SK-N-SH treated with all-trans-retinoic acid at 6 μM for 48 hours (cell line): ENCODE results near the gene RALGPS1.

Experiments
- ATAC-seq: fragments of 200-7000 bp; cut with Tn5 transposase; 3 replicates; pipeline ENCODE4 v1.9.1; 2020; ENCODE audit warnings: mild to moderate bottlenecking, moderate library complexity
- ARNTL ChIP-seq: fragments of 450-650 bp; formaldehyde crosslinking; IDR thresholded peaks from 2 replicates; pipeline ENCODE4 v1.5.0; 2020; ENCODE audit warnings: low read depth, mild to moderate bottlenecking, moderate library complexity, borderline replicate concordance
- BACH2 ChIP-seq: fragments of 250-450 bp; sonication (Bioruptor Pico); IDR thresholded peaks from 2 replicates; pipeline ENCODE4 v1.9.0; 2021; ENCODE audit warnings: mild to moderate bottlenecking, borderline replicate concordance
- CREB5 ChIP-seq: fragments of 250-450 bp; sonication (Bioruptor Pico); IDR thresholded peaks from 2 replicates; pipeline ENCODE4 v1.5.1; 2020; ENCODE audit warnings: low read depth, mild to moderate bottlenecking, moderate library complexity
- CSDC2 ChIP-seq: fragments of 250-450 bp; sonication (Bioruptor Pico); IDR thresholded peaks from 2 replicates; pipeline ENCODE4 v1.5.0; 2020; ENCODE audit warnings: mild to moderate bottlenecking, moderate library complexity
- ESRRG ChIP-seq: fragments of 250-450 bp; sonication (Bioruptor Pico); IDR thresholded peaks from 2 replicates; pipeline ENCODE4 v1.6.1; 2021; ENCODE audit warnings: mild to moderate bottlenecking
- GLIS3 ChIP-seq: fragments of 250-450 bp; sonication (Bioruptor Pico); IDR thresholded peaks from 2 replicates; pipeline ENCODE4 v1.5.0; 2020; ENCODE audit warnings: mild to moderate bottlenecking, moderate library complexity
- ISL1 ChIP-seq: fragments of 250-450 bp; sonication (Bioruptor Pico); IDR thresholded peaks from 2 replicates; pipeline ENCODE4 v2.1.2; 2022; ENCODE audit warnings: mild to moderate bottlenecking, moderate library complexity
- OSR1 ChIP-seq: fragments of 250-450 bp; sonication (Bioruptor Pico); IDR thresholded peaks from 2 replicates; pipeline ENCODE4 v1.8.0; 2022; ENCODE audit warnings: moderate library complexity, mild to moderate bottlenecking, inconsistent platforms
- RARB ChIP-seq: fragments of 250-450 bp; sonication (Bioruptor Pico); IDR thresholded peaks from 2 replicates; pipeline ENCODE4 v1.8.0; 2021; ENCODE audit warnings: mild to moderate bottlenecking, moderate library complexity
- SNAI2 ChIP-seq: fragments of 250-450 bp; sonication (Bioruptor Pico); IDR thresholded peaks from 2 replicates; pipeline ENCODE4 v1.5.0; 2020; ENCODE audit warnings: mild to moderate bottlenecking, moderate library complexity
- TCF4 ChIP-seq: fragments of 250-450 bp; sonication (Bioruptor Pico); IDR thresholded peaks from 2 replicates; pipeline ENCODE4 v1.8.0; 2021; ENCODE audit warnings: mild to moderate bottlenecking, moderate library complexity, borderline replicate concordance
- TOX ChIP-seq: fragments of 250-450 bp; sonication (Bioruptor Pico); IDR thresholded peaks from 2 replicates; pipeline ENCODE4 v1.8.0; 2021; ENCODE audit warnings: mild to moderate bottlenecking, moderate library complexity, borderline replicate concordance
- ZFP3 ChIP-seq: fragments of 250-450 bp; sonication (Bioruptor Pico); IDR thresholded peaks from 2 replicates; pipeline ENCODE4 v1.5.0; 2020; ENCODE audit warnings: mild to moderate bottlenecking, moderate library complexity
- ZFP30 ChIP-seq: fragments of 450-650 bp; formaldehyde crosslinking; IDR thresholded peaks from 2 replicates; pipeline ENCODE4 v1.5.0; 2022; ENCODE audit warnings: mild to moderate bottlenecking, moderate library complexity
- ZNF565 ChIP-seq: fragments of 450-650 bp; formaldehyde crosslinking; conservative IDR thresholded peaks from 2 replicates; pipeline ENCODE4 v1.5.0; 2020; ENCODE audit warnings: low read depth, mild to moderate bottlenecking, moderate library complexity
- ZNF70 ChIP-seq: fragments of 450-650 bp; formaldehyde crosslinking; IDR thresholded peaks from 2 replicates; pipeline ENCODE4 v1.5.0; 2020; ENCODE audit warnings: mild to moderate bottlenecking, moderate library complexity
- ZNF8 ChIP-seq: fragments of 450-650 bp; formaldehyde crosslinking; IDR thresholded peaks from 2 replicates; pipeline ENCODE4 v1.5.0; 2020; ENCODE audit warnings: mild to moderate bottlenecking, moderate library complexity
- TF ChIP-seq, protein P1 (sequence below): fragments of 250-450 bp; sonication (Bioruptor Pico); IDR thresholded peaks from 2 replicates; pipeline ENCODE4 v1.5.1; 2021; ENCODE audit warnings: mild to moderate bottlenecking, moderate library complexity
- TF ChIP-seq, protein P2 (sequence below): fragments of 250-450 bp; sonication (Bioruptor Pico); IDR thresholded peaks from 2 replicates; pipeline ENCODE4 v1.5.0; 2020; ENCODE audit warnings: mild to moderate bottlenecking, moderate library complexity

RALGPS1 gene

GRCh38 chr9:127092041-127092608, 177.5 kb downstream of the RALGPS1 start (continued):
- TF ChIP-seq, protein P1, sequence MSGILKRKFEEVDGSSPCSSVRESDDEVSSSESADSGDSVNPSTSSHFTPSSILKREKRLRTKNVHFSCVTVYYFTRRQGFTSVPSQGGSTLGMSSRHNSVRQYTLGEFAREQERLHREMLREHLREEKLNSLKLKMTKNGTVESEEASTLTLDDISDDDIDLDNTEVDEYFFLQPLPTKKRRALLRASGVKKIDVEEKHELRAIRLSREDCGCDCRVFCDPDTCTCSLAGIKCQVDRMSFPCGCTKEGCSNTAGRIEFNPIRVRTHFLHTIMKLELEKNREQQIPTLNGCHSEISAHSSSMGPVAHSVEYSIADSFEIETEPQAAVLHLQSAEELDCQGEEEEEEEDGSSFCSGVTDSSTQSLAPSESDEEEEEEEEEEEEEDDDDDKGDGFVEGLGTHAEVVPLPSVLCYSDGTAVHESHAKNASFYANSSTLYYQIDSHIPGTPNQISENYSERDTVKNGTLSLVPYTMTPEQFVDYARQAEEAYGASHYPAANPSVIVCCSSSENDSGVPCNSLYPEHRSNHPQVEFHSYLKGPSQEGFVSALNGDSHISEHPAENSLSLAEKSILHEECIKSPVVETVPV (CRISPR knock-in tag) = no peak

- no peak for TF ChIP-seq ARNTL
- TF ChIP-seq, all 23 proteins: peak for 0
- ATAC-seq = no peak
Measured at GRCh38 chr9:127093319-127094020, 178.9 kb downstream of the RALGPS1 start.

DNA sequence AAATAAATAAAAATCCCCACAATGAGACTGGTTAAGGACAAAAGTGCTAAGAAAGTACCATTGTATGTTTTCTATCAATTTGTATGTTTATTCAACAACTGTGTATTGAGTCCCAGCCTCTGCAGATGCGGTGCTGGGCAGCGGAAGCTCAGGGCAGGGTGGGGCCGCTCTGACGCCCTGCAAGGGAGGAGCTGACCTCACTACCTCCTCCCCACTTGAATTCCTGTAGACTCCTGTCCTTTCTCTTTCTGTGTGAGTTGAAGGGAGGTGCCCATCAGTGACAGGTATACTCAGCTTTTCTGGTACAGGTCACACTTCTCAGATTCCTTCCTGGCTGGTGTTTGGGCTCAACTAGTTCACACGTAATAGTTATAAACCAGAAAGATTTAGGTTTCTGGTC, 180.8 kb downstream of the RALGPS1 start:
- ATAC-seq = no peak
- TF ChIP-seq CREB5 (no peak), OSR1 (no peak), RARB (no peak), GLIS3 (CRISPR knock-in tag) (no peak), ZNF565 (CRISPR knock-in tag) (no peak), ZFP3 (CRISPR knock-in tag) (no peak), ZFP30 (CRISPR knock-in tag) (no peak), TOX (CRISPR knock-in tag) (no peak), ISL1 (CRISPR knock-in tag) (no peak), ZNF70 (CRISPR knock-in tag) (no peak), SNAI2 (CRISPR knock-in tag) (no peak), ESRRG (CRISPR knock-in tag) (no peak), ZNF8 (CRISPR knock-in tag) (no peak), CSDC2 (CRISPR knock-in tag) (no peak)
- TF ChIP-seq, protein P2, sequence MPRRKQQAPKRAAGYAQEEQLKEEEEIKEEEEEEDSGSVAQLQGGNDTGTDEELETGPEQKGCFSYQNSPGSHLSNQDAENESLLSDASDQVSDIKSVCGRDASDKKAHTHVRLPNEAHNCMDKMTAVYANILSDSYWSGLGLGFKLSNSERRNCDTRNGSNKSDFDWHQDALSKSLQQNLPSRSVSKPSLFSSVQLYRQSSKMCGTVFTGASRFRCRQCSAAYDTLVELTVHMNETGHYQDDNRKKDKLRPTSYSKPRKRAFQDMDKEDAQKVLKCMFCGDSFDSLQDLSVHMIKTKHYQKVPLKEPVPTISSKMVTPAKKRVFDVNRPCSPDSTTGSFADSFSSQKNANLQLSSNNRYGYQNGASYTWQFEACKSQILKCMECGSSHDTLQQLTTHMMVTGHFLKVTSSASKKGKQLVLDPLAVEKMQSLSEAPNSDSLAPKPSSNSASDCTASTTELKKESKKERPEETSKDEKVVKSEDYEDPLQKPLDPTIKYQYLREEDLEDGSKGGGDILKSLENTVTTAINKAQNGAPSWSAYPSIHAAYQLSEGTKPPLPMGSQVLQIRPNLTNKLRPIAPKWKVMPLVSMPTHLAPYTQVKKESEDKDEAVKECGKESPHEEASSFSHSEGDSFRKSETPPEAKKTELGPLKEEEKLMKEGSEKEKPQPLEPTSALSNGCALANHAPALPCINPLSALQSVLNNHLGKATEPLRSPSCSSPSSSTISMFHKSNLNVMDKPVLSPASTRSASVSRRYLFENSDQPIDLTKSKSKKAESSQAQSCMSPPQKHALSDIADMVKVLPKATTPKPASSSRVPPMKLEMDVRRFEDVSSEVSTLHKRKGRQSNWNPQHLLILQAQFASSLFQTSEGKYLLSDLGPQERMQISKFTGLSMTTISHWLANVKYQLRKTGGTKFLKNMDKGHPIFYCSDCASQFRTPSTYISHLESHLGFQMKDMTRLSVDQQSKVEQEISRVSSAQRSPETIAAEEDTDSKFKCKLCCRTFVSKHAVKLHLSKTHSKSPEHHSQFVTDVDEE (CRISPR knock-in tag) = no peak
- TF ChIP-seq, protein P1 (CRISPR knock-in tag) = no peak
- TF ChIP-seq, all 23 proteins: peak for 0

DNA sequence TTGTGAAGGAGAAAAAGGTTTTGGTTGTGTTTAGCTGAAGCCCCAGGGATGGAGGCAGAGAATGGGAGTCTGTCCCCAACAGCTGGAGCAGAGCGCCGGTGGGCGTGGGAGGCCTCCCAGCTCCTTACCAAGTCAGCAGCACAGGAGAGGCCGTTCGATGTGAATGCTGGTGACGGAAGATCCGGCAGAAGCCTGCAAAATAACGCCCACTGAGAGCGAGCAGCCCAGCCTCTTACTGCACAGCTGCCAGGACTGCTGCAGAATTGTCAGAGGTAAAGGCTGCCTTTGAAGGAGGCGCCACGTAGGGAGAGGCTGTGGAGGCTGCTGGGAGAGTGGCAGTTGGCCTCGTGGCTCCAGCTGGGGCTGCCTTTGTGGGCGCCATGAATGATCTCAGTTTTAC, 181.6 kb downstream of the RALGPS1 start:
- no peak for ATAC-seq
- TF ChIP-seq SNAI2 (CRISPR knock-in tag) = no peak
- TF ChIP-seq, protein P2 (CRISPR knock-in tag) = no peak
- TF ChIP-seq ZFP3 (CRISPR knock-in tag) = no peak
- no peak for TF ChIP-seq ISL1 (CRISPR knock-in tag)
- TF ChIP-seq TCF4 (CRISPR knock-in tag) = no peak
- TF ChIP-seq ESRRG (CRISPR knock-in tag) = no peak
- TF ChIP-seq OSR1 = no peak
- TF ChIP-seq TOX (CRISPR knock-in tag) = no peak
- no peak for TF ChIP-seq CREB5
- no peak for TF ChIP-seq ZNF70 (CRISPR knock-in tag)
- TF ChIP-seq BACH2 (CRISPR knock-in tag) = no peak
- TF ChIP-seq ZNF8 (CRISPR knock-in tag) = no peak
